GM21526 (cell line): ENCODE measurements around the gene OR2A42.
"Not testable (repeated sequence)": the region's sequence is repeated elsewhere in the genome, so short reads cannot be mapped to it uniquely, and the experiment has no call there.

ENCODE experiments used
- ATAC-seq: cut with Tn5 transposase; IDR thresholded peaks from one replicate; pipeline ENCODE4 v1.9.1; 2021; ENCODE audit warnings: moderate library complexity; ENCODE audit not compliant: unreplicated experiment, low FRiP score

Gene OR2A42

DNA sequence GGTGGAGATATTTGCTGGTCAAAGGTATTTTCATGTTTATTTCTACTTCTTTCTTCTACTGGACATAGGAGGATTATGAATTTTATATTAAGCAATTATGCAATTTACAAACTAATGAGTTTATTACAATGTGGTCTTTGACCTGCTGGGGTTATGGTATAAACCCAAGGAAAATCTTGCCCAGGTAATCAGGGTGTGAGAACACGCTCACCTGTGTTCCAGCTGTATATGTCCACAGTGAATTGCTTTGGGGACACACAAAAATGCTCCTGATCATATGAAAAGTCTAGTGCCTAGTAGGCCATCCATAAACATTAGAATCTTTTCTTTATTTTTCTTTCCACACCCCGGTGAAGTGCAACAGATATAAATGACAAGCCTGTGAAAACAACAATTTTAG, at the start of gene OR2A42:
TSS of gene OR2A42 (minus strand) at position 241 of the 400 bp plus-strand sequence. CDS start 6,762 bp downstream, outside the sequence.
- ATAC-seq: not testable (repeated sequence)

DNA sequence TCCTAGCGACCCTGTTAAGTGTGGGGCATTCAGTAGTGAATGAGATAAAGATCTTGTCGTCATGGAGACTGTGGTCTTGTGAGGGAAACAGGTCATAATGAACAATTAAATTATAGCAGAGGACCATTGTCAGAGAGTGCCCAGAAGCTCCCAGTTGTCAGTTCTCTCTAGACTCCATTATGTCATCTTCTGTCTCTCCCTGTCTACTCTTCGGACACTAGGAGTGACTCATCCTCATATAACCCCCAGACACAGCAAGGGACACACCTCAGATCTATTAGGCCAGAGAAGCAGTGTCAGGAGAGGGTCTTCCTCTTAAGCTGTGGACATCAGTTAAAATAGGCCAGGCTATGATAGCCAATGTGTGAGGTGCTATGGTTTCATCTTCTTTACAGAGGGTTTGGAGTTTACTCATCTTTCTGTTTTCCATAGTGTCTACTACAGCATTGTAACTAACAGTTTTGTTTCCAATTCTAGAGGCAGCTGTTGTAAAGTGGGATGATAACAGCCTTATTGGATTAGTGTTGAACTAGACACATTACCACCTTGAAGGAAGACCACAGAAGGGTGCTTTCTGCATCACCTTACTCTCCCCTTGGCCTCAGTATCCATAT, 47.9 kb upstream of the OR2A42 start:
- not testable (repeated sequence) for ATAC-seq

- not testable (repeated sequence) for ATAC-seq
These were observed 44.3 kb upstream of the OR2A42 start for GRCh38 chr7:144283716-144284115.

DNA sequence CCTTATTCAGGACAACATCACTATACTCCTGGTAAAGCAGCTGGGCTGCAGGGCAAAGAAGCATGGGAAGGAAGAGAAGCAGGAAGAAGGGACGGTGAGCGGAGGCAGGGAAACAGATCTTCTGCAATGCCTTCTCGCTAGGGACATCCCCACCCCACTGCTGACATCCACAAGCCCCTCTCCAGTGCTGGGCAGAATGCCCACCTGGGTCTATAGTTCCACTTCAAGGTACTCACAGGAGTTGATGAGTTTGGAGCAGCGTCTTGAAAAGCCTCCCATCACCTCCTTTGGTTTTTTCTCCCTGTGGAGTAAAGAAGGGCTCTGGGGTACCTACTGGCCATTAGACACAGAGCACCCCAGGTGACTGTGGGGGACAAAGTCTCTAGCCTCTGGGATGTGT, 43.1 kb upstream of the OR2A42 start:
- ATAC-seq: not testable (repeated sequence)

- ATAC-seq: not testable (repeated sequence)
These were observed 42.6 kb upstream of the OR2A42 start for GRCh38 chr7:144281981-144282380.

DNA sequence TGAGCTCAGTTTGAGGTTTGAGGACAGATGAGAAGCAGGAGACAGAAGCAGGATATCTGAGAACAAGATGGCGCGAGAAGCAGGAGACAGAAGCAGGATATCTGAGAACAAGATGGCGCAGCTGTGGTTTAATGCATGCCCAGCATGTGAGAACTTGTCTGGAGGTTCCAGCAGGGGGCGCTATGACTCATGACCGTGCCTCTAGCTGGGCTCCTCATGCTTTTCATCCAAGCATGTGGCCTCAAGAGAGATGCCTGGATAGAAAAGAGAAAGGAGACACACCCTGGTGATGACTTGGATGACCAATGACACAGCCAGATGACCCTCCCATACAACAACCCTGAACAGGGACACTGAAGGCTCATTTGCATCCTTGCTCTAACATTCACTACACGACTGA, 40.6 kb upstream of the OR2A42 start:
- not testable (repeated sequence) for ATAC-seq

DNA sequence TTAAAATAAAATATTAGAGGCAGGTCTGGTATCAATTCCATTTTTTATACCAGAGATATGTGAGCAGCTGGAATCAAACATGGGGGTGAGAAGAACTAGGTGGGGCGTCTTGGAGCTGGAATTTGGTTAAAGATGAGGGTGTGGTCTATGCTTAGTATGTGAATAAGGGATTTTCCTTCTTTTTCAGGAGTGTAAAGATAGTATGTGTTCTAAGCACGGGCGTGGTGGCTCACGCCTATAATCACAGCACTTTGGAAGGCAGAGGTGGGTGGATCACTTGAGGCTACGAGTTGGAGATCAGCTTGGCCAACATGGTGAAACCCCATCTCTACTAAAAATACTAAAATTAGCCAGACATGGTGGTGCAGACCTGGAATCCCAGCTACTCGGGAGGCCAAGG, 35.9 kb upstream of the OR2A42 start:
- ATAC-seq: not testable (repeated sequence)

GRCh38 chr7:144269188-144269587, 29.8 kb upstream of the OR2A42 start, which contains the start of gene CTAGE8:
CTAGE8 (minus strand) TSS chr7:144269288; CDS start chr7:144269250, 38 bp downstream.
- not testable (repeated sequence) for ATAC-seq

GRCh38 chr7:144264692-144265091, 25.3 kb upstream of the OR2A42 start, which contains the start of gene OR2A7:
OR2A7 (minus strand) TSS chr7:144264792; CDS start chr7:144259628, 5,164 bp downstream.
- ATAC-seq: not testable (repeated sequence)

DNA sequence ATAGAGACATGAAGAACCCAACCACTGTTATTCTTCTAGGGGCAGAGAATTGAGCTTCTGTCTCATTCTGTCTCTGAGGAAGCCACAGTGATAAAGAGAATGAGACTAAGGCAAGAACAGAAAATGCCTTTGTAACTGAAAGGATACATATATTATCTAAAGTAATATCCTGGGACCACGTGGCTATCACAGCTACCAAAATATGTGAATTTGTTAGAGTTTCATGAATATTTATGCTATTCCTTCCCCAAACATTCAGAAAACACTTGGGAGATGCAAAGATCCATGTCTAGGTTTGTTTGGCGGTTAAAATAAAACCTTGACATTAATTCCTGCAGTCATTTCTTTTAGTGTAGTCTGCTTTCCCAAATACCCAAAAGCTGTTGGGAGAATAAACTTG, 22.7 kb upstream of the OR2A42 start:
- not testable (repeated sequence) for ATAC-seq

DNA sequence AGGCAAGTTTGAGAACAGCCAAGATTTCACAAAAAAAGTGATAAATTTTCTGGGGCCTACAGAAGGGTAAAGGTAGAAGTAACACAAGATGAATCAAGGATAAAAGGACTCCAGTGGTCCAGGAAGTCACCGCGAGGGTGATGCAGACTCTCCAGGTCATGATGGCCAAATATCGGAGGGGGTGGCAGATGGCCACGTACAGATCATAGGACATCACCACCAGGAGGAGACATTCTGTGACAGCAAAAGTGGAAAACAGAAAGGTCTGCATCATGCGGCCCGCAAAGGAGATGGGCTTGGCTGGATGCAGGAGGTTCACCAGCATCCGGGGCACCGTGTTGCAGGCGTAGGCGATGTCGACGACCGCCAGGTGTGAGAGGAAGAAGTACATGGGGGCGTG, 19.7 kb upstream of the OR2A42 start:
- not testable (repeated sequence) for ATAC-seq

- no peak for ATAC-seq
These were observed 16.7 kb upstream of the OR2A42 start for GRCh38 chr7:144256112-144256511.

GRCh38 chr7:144255471-144255897, 16.1 kb upstream of the OR2A42 start:
- ATAC-seq: no peak

- not testable (repeated sequence) for ATAC-seq
These were observed 12.9 kb upstream of the OR2A42 start for GRCh38 chr7:144252307-144252706.

DNA sequence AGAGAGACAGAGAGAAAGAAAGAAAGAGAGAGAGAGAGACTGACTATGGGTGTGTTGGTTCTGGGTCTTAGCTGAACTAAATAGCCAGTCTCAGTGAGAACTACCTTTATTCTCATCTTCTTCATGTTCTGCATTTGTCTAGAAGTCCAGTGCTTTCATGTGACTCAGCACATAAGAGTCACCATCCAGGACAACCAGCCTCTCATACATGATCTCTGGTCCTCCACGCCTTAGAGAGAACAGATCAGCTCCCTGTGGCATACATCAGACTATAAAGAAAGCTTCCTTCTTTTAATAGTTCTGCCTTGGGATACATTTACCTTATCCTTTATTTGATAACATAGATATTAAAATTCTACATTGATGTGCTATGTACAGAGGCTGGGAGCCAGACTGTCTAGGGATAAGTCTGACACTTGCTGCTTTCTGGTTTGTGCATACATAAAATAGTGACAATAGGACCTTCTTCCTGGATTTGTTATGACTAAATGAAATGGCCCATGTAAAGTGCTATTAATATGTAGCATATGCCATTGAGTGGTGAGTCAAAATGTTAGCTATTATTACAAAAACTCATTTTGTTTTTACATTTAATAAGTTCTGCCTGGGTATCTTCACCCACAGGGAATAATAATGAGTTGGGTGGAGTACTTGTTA, 8.4 kb upstream of the OR2A42 start:
- ATAC-seq: not testable (repeated sequence)

GRCh38 chr7:144246967-144247366, 7.6 kb upstream of the OR2A42 start:
- ATAC-seq: not testable (repeated sequence)

- not testable (repeated sequence) for ATAC-seq
These were observed 6.0 kb upstream of the OR2A42 start for GRCh38 chr7:144245372-144245771.

- ATAC-seq: not testable (repeated sequence)
These were observed 799 bp downstream of the OR2A42 start for GRCh38 chr7:144238530-144239082.

DNA sequence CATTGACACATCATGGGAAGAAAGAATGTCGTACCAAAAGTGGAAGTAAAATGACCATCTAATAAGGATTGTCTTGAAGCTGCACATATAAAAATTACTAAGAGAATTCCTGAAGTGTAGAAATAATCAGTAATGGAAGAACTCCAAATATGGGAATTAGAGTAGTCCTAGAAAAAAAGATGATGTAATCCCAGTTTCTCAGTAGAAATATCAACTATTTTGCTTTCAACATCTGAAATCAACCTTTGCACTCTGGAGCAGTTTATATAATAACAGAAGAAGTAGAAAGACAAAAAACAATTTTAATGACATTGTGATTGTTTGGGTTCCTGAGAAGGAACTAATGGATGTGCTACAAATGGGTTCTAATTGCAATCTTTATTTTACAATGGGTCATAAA, 6.4 kb downstream of the OR2A42 start:
- ATAC-seq: not testable (repeated sequence)

- ATAC-seq: not testable (repeated sequence)
These were observed 8.4 kb downstream of the OR2A42 start for GRCh38 chr7:144231027-144231426.

GRCh38 chr7:144228810-144229209, 10.6 kb downstream of the OR2A42 start:
- not testable (repeated sequence) for ATAC-seq
